ENCODE results near the gene RHBDF1.

DNA sequence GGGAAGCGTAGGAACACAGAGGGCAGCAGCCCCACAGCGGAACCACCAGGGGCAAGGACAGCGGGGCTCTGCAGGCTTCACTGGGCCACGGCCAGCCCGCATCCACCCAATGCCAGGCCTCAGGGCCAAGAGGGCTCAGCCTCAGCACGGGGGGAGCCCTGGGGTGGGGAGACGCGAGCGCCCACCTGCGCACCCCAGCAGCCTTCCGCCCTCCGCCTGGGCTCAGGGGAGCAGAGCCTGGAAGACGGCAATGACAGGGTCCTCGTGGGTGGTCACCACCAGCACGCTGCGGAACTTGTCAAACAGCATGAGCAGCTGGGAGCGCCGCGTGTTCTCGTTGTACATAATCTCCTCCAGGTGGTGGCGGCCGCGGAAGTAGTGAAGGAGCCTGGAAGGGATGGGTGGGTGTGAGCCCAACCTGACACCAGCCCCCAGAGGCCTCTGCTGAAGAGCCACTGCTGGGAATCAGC is 14.1 kb upstream of the RHBDF1 start:
- TF ChIP-seq, protein P1, sequence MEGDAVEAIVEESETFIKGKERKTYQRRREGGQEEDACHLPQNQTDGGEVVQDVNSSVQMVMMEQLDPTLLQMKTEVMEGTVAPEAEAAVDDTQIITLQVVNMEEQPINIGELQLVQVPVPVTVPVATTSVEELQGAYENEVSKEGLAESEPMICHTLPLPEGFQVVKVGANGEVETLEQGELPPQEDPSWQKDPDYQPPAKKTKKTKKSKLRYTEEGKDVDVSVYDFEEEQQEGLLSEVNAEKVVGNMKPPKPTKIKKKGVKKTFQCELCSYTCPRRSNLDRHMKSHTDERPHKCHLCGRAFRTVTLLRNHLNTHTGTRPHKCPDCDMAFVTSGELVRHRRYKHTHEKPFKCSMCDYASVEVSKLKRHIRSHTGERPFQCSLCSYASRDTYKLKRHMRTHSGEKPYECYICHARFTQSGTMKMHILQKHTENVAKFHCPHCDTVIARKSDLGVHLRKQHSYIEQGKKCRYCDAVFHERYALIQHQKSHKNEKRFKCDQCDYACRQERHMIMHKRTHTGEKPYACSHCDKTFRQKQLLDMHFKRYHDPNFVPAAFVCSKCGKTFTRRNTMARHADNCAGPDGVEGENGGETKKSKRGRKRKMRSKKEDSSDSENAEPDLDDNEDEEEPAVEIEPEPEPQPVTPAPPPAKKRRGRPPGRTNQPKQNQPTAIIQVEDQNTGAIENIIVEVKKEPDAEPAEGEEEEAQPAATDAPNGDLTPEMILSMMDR (IDR thresholded peaks at IDR 0.05), result no peak
- no peak for TF ChIP-seq POLR2AphosphoS5 (IDR thresholded peaks at IDR 0.05)
- TF ChIP-seq POLR2A (IDR thresholded peaks at IDR 0.05), result no peak

Data from prostate gland (tissue), 2 donors.